Suprapubic skin (tissue), 4 donors: ENCODE data around the gene LARGE1.

ENCODE experiments used
- EP300 ChIP-seq: sonication (generic); formaldehyde crosslinking; IDR thresholded peaks from one replicate; pipeline ENCODE4 v1.6.1; 2017; ENCODE audit warnings: antibody characterized with exemption
- POLR2A ChIP-seq, 2 donors: fragments of 450-650 bp; IDR thresholded peaks; one replicate each; pipeline ENCODE4 v1.6.1; 2017; ENCODE audit warnings: antibody characterized with exemption in 2 of 2, mild to moderate bottlenecking in 2 of 2, moderate library complexity in 2 of 2
- POLR2AphosphoS5 ChIP-seq, 3 donors: sonication (generic); formaldehyde crosslinking; IDR thresholded peaks; one replicate each; pipeline ENCODE4 v1.6.1; 2017; ENCODE audit warnings: antibody characterized with exemption in 3 of 3
- TF ChIP-seq, protein P1 (sequence below), 2 donors: fragments of 200-600 bp in 1 of 2; fragments of 450-650 bp in 1 of 2; sonication (generic) in 1 of 2; IDR thresholded peaks; one replicate each; pipeline ENCODE4 v1.5.1; 2016 to 2019; ENCODE audit warnings: antibody characterized with exemption in 2 of 2, mild to moderate bottlenecking in 1 of 2, moderate library complexity in 1 of 2

DNA sequence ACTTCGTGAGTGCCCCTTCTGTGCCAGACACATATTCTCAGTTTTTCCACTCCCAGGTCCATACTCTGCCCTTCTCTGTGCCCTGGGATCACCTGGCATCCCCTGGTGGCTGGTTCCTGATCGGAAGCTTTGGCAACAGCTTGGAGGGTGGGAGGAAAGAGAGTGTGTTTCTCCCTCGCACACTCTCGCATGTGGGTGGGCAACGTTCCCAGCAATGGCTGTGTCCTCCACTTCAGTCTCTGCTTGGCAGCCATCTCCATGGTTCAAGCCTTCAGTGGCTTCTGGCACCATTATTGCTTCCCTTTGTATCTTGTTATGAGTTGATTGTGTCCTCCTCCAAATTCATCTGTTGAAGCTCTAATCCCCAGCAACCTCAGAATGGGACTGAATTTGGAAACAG is 519.4 kb downstream of the LARGE1 start:
- TF ChIP-seq POLR2AphosphoS5 (IDR thresholded peaks at IDR 0.05) (no peak), EP300 (no peak), POLR2A (IDR thresholded peaks at IDR 0.05) (no peak)
- TF ChIP-seq, protein P1, sequence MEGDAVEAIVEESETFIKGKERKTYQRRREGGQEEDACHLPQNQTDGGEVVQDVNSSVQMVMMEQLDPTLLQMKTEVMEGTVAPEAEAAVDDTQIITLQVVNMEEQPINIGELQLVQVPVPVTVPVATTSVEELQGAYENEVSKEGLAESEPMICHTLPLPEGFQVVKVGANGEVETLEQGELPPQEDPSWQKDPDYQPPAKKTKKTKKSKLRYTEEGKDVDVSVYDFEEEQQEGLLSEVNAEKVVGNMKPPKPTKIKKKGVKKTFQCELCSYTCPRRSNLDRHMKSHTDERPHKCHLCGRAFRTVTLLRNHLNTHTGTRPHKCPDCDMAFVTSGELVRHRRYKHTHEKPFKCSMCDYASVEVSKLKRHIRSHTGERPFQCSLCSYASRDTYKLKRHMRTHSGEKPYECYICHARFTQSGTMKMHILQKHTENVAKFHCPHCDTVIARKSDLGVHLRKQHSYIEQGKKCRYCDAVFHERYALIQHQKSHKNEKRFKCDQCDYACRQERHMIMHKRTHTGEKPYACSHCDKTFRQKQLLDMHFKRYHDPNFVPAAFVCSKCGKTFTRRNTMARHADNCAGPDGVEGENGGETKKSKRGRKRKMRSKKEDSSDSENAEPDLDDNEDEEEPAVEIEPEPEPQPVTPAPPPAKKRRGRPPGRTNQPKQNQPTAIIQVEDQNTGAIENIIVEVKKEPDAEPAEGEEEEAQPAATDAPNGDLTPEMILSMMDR (IDR thresholded peaks at IDR 0.05), result no peak
